Trophoblast cell (in vitro differentiated cells and primary cell): ENCODE measurements around the gene AFDN.

Experiments
- DNase-seq, 2 donors: peaks; one replicate each; pipeline ENCODE4 v3.0.0-alpha.2; 2016
- H2AFZ ChIP-seq: 2 replicates; pipeline ENCODE4 v1.6.1; 2013; ENCODE audit warnings: low read length, moderate library complexity, mild to moderate bottlenecking; ENCODE audit not compliant: insufficient read depth, poor library complexity
- H2AK5ac ChIP-seq: 2 replicates; pipeline ENCODE4 v1.6.1; 2013; ENCODE audit warnings: mild to moderate bottlenecking, low read length
- H2BK120ac ChIP-seq: 2 replicates; pipeline ENCODE4 v1.6.1; 2013; ENCODE audit warnings: low read length, mild to moderate bottlenecking, moderate library complexity; ENCODE audit not compliant: insufficient read depth, poor library complexity
- H2BK12ac ChIP-seq: 2 replicates; pipeline ENCODE4 v1.6.1; 2013; ENCODE audit warnings: mild to moderate bottlenecking, low read length, moderate library complexity
- H2BK5ac ChIP-seq: 2 replicates; pipeline ENCODE4 v1.6.1; 2013; ENCODE audit warnings: low read length, low read depth, moderate library complexity, mild to moderate bottlenecking; ENCODE audit not compliant: poor library complexity
- H3K14ac ChIP-seq: 2 replicates; pipeline ENCODE4 v1.6.1; 2013; ENCODE audit warnings: mild to moderate bottlenecking, low read length
- H3K18ac ChIP-seq: 2 replicates; pipeline ENCODE4 v1.6.1; 2013; ENCODE audit warnings: mild to moderate bottlenecking, low read length
- H3K23ac ChIP-seq: 2 replicates; pipeline ENCODE4 v1.6.1; 2013; ENCODE audit warnings: low read length
- H3K27ac ChIP-seq: 2 replicates; pipeline ENCODE4 v1.5.1; 2013; ENCODE audit warnings: low read depth, mild to moderate bottlenecking, inconsistent platforms, low read length, moderate library complexity
- H3K27me3 ChIP-seq: 2 replicates; pipeline ENCODE4 v1.6.1; 2013; ENCODE audit warnings: inconsistent platforms, mild to moderate bottlenecking, low read length, moderate library complexity; ENCODE audit not compliant: insufficient read depth
- H3K36me3 ChIP-seq, 2 experiments: 1 replicate in 1 of 2; 2 replicates in 1 of 2; pipeline ENCODE4 v1.6.1; 2013; ENCODE audit warnings: low read length in 2 of 2, mild to moderate bottlenecking in 2 of 2, moderate library complexity in 1 of 2; ENCODE audit not compliant: insufficient read depth in 2 of 2, control insufficient read depth in 1 of 2
- H3K4ac ChIP-seq: 2 replicates; pipeline ENCODE4 v1.6.1; 2013; ENCODE audit warnings: low read depth, mild to moderate bottlenecking, low read length, moderate library complexity
- H3K4me1 ChIP-seq, 2 experiments: 1 replicate in 1 of 2; 2 replicates in 1 of 2; pipeline ENCODE4 v1.6.1; 2013; ENCODE audit warnings: low read length in 2 of 2, mild to moderate bottlenecking in 2 of 2, moderate library complexity in 1 of 2; ENCODE audit not compliant: insufficient read depth in 2 of 2, control insufficient read depth in 1 of 2
- H3K4me2 ChIP-seq: 2 replicates; pipeline ENCODE4 v1.6.1; 2013; ENCODE audit warnings: inconsistent platforms, mild to moderate bottlenecking, low read length, moderate library complexity
- H3K4me3 ChIP-seq: 2 replicates; pipeline ENCODE4 v1.5.1; 2013; ENCODE audit warnings: mild to moderate bottlenecking, low read depth, low read length, inconsistent platforms
- H3K79me1 ChIP-seq: one replicate; pipeline ENCODE4 v1.6.1; 2013; ENCODE audit warnings: low read length
- H3K79me2 ChIP-seq: 2 replicates; pipeline ENCODE4 v1.6.1; 2013; ENCODE audit warnings: low read length, mild to moderate bottlenecking; ENCODE audit not compliant: control insufficient read depth, insufficient read depth, poor library complexity
- H3K9ac ChIP-seq: 2 replicates; pipeline ENCODE4 v1.6.1; 2013; ENCODE audit warnings: mild to moderate bottlenecking, low read length
- H3K9me3 ChIP-seq: 2 replicates; pipeline ENCODE4 v1.6.1; 2013; ENCODE audit warnings: low read depth, mild to moderate bottlenecking, control low read depth, inconsistent platforms, low read length; ENCODE audit not compliant: insufficient read depth
- H4K12ac ChIP-seq: 2 replicates; pipeline ENCODE4 v1.6.1; 2013; ENCODE audit warnings: low read depth, mild to moderate bottlenecking, low read length, moderate library complexity
- H4K8ac ChIP-seq: 2 replicates; pipeline ENCODE4 v1.6.1; 2013; ENCODE audit warnings: low read depth, mild to moderate bottlenecking, low read length, moderate library complexity
- H4K91ac ChIP-seq: one replicate; pipeline ENCODE4 v1.6.1; 2013; ENCODE audit warnings: low read depth, mild to moderate bottlenecking, low read length, moderate library complexity
- WGBS: extraction: QIAGEN DNeasy Blood & Tissue Kit; methylation state at CpG from one replicate; pipeline ENCODE4 v1.1.7; 2013; ENCODE audit warnings: missing lambda C conversion rate; ENCODE audit not compliant: insufficient read length, insufficient coverage; ENCODE audit errors: extremely low coverage; 5-methylcytosine and 5-hydroxymethylcytosine counted together

AFDN gene

DNA sequence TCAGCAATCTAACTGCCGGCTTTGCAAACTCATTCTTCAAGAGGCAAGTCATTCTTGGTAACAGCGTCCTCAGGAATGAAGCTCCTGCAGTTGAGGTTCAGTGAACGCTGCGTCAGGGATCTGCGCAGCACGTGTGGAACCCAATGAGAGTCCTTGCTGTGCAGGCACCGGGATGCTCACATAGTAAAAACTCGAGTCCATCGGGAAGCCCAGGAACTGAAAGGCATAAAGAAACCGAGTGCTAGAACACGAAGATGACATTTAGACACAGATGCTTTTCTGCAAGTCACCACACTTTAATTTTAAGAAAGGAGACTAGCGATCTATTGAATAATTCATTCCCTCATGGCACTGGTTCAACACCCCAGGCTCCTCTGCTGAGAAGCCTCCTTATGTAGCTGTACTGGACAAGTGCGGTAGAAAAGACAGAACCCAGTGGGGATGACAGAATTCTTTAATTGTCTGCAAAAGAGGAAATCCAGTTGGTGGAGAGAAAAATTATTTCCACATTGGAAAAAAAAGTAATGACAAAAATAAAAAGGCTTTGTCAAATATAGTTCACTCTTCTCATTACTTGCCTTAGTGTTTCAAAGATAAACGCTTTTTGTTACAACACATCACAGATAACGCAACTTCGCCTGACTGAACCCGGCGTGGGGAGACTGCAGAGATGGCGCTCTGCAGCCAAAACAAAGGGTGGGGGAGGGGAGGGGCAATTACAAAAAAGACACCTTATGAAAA lies 1.9 kb upstream of the AFDN start:
- Histone ChIP-seq H3K27me3 (no peaks in the 10 kb centered on the region), H4K12ac (no peak overlapping the region), H3K4me3 (no peak overlapping the region), H3K18ac (no peak overlapping the region), H3K4ac (no peak overlapping the region), H3K79me1 (peaks cover 21% of the 10 kb centered on the region), H2BK120ac (no peak overlapping the region), H2AFZ (no peak overlapping the region), H3K9ac (no peak overlapping the region), H3K36me3 (peaks cover 2 to 5% of the 10 kb centered on the region in 2 experiments), H3K23ac (no peak overlapping the region), H4K8ac (peak overlapping the region; percentile 44), H2BK5ac (no peak overlapping the region), H3K4me1 (peaks cover 0 to 5% of the 10 kb centered on the region in 2 experiments), H3K14ac (no peak overlapping the region), H2BK12ac (no peak overlapping the region), H3K4me2 (peak overlapping the region; percentile 84), H3K9me3 (no peaks in the 10 kb centered on the region), H4K91ac (no peak overlapping the region), H2AK5ac (no peak overlapping the region), H3K79me2 (peaks cover 17% of the 10 kb centered on the region), H3K27ac (no peak overlapping the region)
- no CpG with 5 or more reads among the region's 19 CpGs for WGBS
- peak; percentile 81 to 83 for DNase-seq

DNA sequence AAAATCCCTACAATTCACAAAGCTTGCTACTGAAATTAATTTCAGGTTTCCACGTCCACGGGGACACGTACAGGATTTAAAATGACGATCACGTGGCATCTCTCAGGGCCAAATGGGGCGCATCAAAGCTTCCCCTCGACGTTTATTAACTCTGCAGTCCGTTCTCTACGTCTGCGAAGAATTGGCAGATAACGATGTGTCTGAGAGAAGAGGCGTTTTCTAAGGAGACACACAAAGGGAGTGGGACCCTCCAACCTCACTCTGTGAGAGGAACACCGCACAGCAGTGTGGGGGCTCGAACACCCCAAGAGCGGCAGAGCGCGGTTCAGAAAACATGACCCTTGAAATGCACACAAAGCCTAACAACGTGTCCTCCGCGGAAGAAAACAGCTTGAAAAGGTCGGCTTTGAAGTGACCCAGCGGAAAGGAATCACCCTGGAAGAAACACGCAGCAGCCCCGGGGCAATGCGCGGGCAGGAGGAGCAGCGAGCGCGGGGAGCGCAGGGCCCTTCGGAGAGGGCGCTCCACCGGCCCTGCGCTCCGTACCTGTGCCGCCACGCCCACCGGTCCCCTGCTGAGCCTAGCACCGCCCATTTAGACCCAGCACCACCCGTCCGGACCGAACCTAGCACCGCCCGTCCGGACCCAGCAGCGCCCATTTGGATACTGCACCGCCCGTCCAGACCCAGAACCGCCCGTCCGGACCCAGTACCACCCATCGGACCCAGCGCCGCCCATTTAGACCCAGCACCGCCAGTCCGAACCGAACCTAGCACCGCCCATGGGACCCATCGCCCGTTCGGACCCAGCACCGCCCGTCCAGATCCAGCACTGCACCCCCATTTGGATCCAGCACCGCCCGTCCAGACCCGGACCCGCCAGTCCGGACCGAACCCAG lies 1.1 kb upstream of the AFDN start:
- Histone ChIP-seq H2BK120ac (peak overlapping the region; percentile 96), H3K4me3 (peak overlapping the region; percentile 98), H3K4me2 (peak overlapping the region; percentile 84), H2AFZ (peak overlapping the region; percentile 97), H2AK5ac (peak overlapping the region; percentile 96), H3K27me3 (no peaks in the 10 kb centered on the region), H3K4ac (peak overlapping the region; percentile 72), H2BK5ac (peak overlapping the region; percentile 84), H3K14ac (peak overlapping the region; percentile 92), H3K18ac (peak overlapping the region; percentile 94), H4K8ac (peak overlapping the region; percentile 79), H3K79me2 (peaks cover 17% of the 10 kb centered on the region), H3K79me1 (peaks cover 21% of the 10 kb centered on the region), H3K27ac (peak overlapping the region; percentile 81), H3K4me1 (peaks cover 0 to 5% of the 10 kb centered on the region in 2 experiments), H3K9me3 (no peaks in the 10 kb centered on the region), H4K91ac (peak overlapping the region; percentile 97), H3K36me3 (peaks cover 2 to 5% of the 10 kb centered on the region in 2 experiments), H2BK12ac (peak overlapping the region; percentile 58), H4K12ac (peak overlapping the region; percentile 91), H3K9ac (peak overlapping the region; percentile 89), H3K23ac (no peak overlapping the region)
- WGBS = no CpG with 5 or more reads among the region's 70 CpGs
- peak; percentile 93 to 94 for DNase-seq

DNA sequence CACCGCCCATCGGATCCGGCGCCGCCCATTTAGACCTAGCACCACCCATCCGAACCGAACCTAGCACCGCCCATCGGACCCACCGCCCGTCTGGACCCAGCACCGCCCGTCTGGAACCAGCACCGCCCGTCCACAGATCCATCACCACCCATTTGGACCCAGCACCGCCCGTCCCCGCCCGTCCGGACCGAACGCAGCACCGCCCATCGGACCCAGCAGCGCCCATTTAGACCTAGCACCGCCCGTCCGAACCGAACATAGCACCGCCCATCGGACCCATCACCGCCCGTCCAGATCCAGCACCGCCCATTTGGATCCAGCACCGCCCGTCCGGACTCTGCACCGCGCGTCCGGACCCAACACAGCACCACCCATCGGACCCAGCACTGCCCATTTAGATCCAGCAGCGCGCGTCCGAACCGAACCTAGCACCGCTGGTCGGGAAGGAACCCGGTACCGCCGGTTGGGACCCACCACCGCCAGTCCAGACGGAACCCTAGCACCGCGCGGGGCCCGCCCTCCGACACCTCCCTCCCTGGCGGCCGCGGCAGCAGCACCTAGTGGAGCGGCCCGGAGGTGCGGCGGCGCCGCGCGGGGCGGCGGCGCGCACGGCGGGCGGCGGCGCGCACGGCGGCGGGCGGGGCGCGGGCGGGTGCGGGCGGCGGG lies 348 bp upstream of the AFDN start:
- H3K4ac ChIP-seq = peak overlapping the region; percentile 72
- peak overlapping the region; percentile 92 for H3K14ac ChIP-seq
- peak overlapping the region; percentile 96 for H2AK5ac ChIP-seq
- H3K18ac ChIP-seq = peak overlapping the region; percentile 94
- no CpG with 5 or more reads among the region's 90 CpGs for WGBS
- peak overlapping the region; percentile 84 for H2BK5ac ChIP-seq
- peak; percentile 62 to 77 for DNase-seq
- peak overlapping the region; percentile 97 for H4K91ac ChIP-seq
- peaks cover 21% of the 10 kb centered on the region for H3K79me1 ChIP-seq
- peak overlapping the region; percentile 97 for H2AFZ ChIP-seq
- H3K27ac ChIP-seq = peak overlapping the region; percentile 81
- H3K4me3 ChIP-seq = peak overlapping the region; percentile 98
- H3K36me3 ChIP-seq = peaks cover 2 to 5% of the 10 kb centered on the region in 2 experiments
- peaks cover 20% of the 10 kb centered on the region for H3K79me2 ChIP-seq
- peak overlapping the region; percentile 96 for H2BK120ac ChIP-seq
- no peaks in the 10 kb centered on the region for H3K9me3 ChIP-seq
- peak overlapping the region; percentile 84 for H3K4me2 ChIP-seq
- H4K8ac ChIP-seq = peak overlapping the region; percentile 79
- no peak overlapping the region for H3K23ac ChIP-seq
- peak overlapping the region; percentile 89 for H3K9ac ChIP-seq
- peak overlapping the region; percentile 58 for H2BK12ac ChIP-seq
- H3K27me3 ChIP-seq = no peaks in the 10 kb centered on the region
- H3K4me1 ChIP-seq = peaks cover 0 to 5% of the 10 kb centered on the region in 2 experiments
- H4K12ac ChIP-seq = peak overlapping the region; percentile 91
